K562 (cell line): Measurements from ENCODE around the gene E2F7.

Experiments used
- CTCF ChIP-seq, 3 experiments: IDR thresholded peaks in 2 of 3; conservative IDR thresholded peaks in 1 of 3; 2 replicates each; pipeline ENCODE4 v1.5.1; 2011 to 2012; ENCODE audit warnings: low read length in 3 of 3, mild to moderate bottlenecking in 3 of 3, control low read depth in 2 of 3, improper control_type of control experiment in 1 of 3, inconsistent platforms in 1 of 3, low read depth in 1 of 3, mixed read lengths in 1 of 3, moderate library complexity in 1 of 3; ENCODE audit not compliant: insufficient read depth in 2 of 3
- HSF4 ChIP-seq: fragments of 250-450 bp; sonication (Bioruptor Pico); IDR thresholded peaks from 2 replicates; pipeline ENCODE4 v2.1.2; 2022; ENCODE audit warnings: mild to moderate bottlenecking, moderate library complexity, borderline replicate concordance
- KLF10 ChIP-seq: fragments of 250-450 bp; sonication (Bioruptor Pico); IDR thresholded peaks from 2 replicates; pipeline ENCODE4 v1.6.1; 2021; ENCODE audit warnings: matching md5 sums
- POLR2A ChIP-seq: fragments of 450-650 bp; conservative IDR thresholded peaks from 2 replicates; pipeline ENCODE4 v1.6.1; 2016
- ZNF274 ChIP-seq: IDR thresholded peaks from 2 replicates; pipeline ENCODE4 v1.6.1; 2011; ENCODE audit warnings: low read depth, mild to moderate bottlenecking, low read length, moderate library complexity, borderline replicate concordance
- ZSCAN32 ChIP-seq: fragments of 450-650 bp; formaldehyde crosslinking; IDR thresholded peaks from 2 replicates; pipeline ENCODE4 v1.4.0; 2020; ENCODE audit warnings: mild to moderate bottlenecking, moderate library complexity
- TF ChIP-seq, protein P1 (sequence below), 2 experiments: fragments of 450-650 bp; formaldehyde crosslinking in 1 of 2; IDR thresholded peaks; 2 replicates each; pipeline versions ENCODE4 v1.4.0 to v1.6.1; 2014 to 2020; ENCODE audit warnings: mild to moderate bottlenecking in 2 of 2, borderline replicate concordance in 1 of 2, low read depth in 1 of 2
- TF ChIP-seq, protein P2 (sequence below): fragments of 250-450 bp; sonication (Bioruptor Pico); IDR thresholded peaks from 2 replicates; pipeline ENCODE4 v1.6.1; 2021; ENCODE audit warnings: mild to moderate bottlenecking

GRCh38 chr12:76990716-76991115, 74.7 kb downstream of the E2F7 start:
- TF ChIP-seq ZSCAN32 (no peak), ZNF274 (no peak), HSF4 (CRISPR knock-in tag) (no peak), KLF10 (CRISPR knock-in tag) (no peak), CTCF (IDR thresholded peaks at IDR 0.05 in 2 of 3, conservative IDR thresholded peaks at IDR 0.05 in 1 of 3; ENCODE audit: insufficient read depth in 2 of 3, low read depth in 1 of 3, low read length in 3 of 3) (no peak), POLR2A (no peak)
- TF ChIP-seq, protein P1, sequence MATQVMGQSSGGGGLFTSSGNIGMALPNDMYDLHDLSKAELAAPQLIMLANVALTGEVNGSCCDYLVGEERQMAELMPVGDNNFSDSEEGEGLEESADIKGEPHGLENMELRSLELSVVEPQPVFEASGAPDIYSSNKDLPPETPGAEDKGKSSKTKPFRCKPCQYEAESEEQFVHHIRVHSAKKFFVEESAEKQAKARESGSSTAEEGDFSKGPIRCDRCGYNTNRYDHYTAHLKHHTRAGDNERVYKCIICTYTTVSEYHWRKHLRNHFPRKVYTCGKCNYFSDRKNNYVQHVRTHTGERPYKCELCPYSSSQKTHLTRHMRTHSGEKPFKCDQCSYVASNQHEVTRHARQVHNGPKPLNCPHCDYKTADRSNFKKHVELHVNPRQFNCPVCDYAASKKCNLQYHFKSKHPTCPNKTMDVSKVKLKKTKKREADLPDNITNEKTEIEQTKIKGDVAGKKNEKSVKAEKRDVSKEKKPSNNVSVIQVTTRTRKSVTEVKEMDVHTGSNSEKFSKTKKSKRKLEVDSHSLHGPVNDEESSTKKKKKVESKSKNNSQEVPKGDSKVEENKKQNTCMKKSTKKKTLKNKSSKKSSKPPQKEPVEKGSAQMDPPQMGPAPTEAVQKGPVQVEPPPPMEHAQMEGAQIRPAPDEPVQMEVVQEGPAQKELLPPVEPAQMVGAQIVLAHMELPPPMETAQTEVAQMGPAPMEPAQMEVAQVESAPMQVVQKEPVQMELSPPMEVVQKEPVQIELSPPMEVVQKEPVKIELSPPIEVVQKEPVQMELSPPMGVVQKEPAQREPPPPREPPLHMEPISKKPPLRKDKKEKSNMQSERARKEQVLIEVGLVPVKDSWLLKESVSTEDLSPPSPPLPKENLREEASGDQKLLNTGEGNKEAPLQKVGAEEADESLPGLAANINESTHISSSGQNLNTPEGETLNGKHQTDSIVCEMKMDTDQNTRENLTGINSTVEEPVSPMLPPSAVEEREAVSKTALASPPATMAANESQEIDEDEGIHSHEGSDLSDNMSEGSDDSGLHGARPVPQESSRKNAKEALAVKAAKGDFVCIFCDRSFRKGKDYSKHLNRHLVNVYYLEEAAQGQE (IDR thresholded peaks at IDR 0.05; ENCODE audit: borderline replicate concordance), result no peak
- TF ChIP-seq, protein P1 (CRISPR knock-in tag; IDR thresholded peaks at IDR 0.05; ENCODE audit: low read depth), result no peak
- TF ChIP-seq, protein P2, sequence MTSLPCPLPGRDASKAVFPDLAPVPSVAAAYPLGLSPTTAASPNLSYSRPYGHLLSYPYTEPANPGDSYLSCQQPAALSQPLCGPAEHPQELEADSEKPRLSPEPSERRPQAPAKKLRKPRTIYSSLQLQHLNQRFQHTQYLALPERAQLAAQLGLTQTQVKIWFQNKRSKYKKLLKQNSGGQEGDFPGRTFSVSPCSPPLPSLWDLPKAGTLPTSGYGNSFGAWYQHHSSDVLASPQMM (CRISPR knock-in tag), result no peak
